GM21526 (cell line): ENCODE results near the gene TXNDC17.
"Not testable (repeated sequence)": the region's sequence is repeated elsewhere in the genome, so short reads cannot be mapped to it uniquely, and the experiment has no call there.

Source experiments
- ATAC-seq: cut with Tn5 transposase; IDR thresholded peaks from one replicate; pipeline ENCODE4 v1.9.1; 2021; ENCODE audit warnings: moderate library complexity; ENCODE audit not compliant: unreplicated experiment, low FRiP score

TXNDC17 gene

DNA sequence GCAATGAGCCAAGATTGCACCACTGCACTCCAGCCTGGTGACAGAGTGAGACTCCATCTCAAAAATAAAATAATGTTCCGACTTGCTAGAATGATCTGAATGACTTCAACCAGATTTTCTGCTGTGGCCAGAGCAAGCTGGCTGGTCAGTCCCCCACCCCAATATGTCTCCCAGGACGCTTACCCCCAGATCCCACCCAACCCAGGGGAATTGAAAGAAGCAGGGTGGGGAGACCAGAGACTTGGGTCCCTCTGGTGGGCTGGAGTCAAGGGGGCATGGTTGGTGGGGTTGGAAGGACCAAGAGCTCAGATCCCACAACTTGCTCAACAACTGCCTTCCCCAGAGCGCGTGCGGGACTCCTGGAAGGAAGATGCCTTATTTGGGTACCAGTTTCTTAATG lies 17.6 kb downstream of the TXNDC17 start:
- not testable (repeated sequence) for ATAC-seq

DNA sequence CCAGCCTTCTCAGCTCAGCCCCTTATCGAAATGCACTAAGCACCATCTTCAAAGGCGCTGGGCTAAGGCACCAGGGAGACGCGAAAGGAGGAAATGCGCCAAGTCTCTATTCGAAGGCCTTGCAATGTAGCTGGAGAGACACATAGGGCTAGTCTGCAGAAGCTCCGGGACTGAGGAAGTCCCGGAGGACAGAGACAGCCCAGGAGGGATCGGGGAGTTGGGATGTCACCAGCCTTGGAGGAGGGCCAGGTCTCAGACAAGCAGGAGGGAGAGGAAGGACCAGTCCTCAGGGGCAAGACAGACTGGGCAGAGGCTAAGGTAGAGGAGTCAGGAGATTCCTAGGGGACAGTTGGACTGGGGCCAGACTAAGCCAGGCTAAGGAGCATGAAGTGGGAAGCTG lies 19.2 kb downstream of the TXNDC17 start:
- no peak for ATAC-seq

DNA sequence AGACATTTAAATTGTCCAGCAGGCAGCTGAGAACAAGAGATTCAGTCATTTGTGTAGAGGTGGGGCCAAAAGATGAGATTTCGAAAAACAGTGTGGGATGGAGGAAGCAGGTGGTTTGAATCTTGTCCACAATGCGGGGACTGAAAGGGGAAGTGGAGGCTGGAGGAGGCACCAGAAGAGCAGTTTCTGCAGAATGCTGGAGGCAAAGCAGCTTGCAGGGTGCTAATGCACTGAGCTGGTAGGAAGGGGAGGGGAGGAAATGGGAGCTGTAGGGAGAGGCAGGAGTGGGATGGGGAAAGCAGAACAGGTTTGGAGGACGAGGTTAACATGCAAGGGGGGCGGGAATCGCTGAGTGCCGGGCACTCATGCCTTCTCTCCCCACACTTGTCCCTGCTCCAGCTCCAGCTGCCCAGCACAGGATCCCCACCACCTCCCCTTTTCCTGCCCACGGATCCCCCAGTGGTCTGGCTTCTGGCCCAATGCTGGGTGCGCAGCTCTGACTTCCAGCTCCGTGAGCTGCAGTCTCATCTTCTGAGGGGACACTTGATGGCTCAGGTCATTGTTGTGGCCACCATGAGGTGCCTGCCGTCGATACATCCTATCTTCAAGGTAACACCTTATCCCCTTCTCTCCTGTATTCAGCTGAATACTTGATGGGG lies 20.1 kb downstream of the TXNDC17 start:
- no peak for ATAC-seq

DNA sequence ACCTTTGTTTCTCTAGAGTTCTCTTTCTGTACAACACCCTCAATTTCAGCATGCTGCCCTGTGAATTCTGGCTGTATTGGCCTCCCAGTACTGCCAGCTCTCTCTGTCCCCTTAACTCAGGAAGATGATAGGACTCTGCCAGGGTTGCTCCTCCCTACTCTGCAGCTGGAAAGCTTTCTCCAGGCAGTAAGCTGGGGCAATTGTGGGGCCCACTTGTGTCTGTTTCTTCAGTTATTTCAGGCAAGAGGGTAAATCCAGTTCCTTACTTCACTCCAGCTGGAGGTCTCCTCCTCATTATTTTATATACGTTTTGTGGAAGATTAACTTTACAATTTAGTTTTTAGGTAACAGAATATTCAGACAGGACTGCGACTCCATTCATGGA lies 20.6 kb downstream of the TXNDC17 start:
- ATAC-seq: no peak

DNA sequence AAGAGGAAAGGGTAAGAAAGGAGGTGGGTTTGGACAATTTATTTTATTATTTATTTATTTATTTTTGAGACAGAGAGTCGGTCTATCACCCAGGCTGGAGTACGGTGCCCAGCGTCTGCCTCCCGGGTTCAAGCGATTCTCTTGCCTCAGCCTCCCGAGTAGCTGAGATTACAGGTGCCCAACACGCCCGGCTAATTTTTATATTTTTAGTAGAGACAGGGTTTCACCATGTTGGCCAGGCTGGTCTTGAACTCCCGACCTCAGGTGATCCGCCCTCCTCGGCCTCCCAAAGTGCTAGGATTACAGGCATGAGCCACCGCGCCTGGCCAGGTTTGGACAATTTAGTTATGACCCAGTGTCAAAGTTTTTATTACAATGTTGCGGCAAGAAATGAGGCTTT lies 22.3 kb downstream of the TXNDC17 start:
- not testable (repeated sequence) for ATAC-seq

DNA sequence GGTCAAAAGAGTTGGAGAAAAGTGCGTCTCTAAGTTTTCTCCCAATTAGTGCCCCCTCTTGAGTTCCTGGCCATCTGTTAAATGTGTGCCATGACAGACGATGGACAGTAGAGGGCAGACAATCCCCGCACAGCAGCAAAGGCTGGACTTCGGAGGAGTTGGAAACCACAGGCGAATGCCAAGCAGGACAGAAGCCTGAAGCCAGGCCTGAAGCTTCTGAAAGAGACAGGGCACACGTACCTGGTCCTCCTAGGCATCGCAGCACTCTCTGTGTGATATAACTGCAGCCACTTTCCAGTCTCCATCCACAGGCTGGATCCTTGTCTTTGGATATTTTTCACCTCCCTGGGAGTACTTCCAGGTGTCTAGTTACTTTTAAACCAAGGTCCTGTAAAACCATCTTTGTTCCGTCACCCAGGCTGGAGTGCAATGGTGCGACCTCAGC lies 25.2 kb downstream of the TXNDC17 start:
- no peak for ATAC-seq

DNA sequence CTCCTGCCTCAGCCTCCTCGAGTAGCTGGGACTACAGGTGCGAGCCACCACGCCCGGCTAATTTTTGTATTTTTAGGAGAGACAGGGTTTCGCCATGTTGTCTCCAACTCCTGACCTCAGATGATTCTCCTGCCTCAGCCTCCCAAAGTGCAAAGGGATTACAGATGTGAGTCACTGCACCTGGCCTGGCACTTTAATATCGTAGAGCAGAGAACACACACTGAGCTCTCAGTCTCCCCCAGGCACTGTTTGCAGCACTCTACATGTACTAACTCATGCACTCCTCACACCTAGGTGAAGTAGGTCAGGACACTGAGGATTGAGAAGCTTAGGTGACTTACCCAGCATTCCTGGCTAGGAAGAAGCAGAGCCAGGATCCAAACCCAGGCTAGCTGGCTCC lies 25.7 kb downstream of the TXNDC17 start:
- ATAC-seq: no peak

DNA sequence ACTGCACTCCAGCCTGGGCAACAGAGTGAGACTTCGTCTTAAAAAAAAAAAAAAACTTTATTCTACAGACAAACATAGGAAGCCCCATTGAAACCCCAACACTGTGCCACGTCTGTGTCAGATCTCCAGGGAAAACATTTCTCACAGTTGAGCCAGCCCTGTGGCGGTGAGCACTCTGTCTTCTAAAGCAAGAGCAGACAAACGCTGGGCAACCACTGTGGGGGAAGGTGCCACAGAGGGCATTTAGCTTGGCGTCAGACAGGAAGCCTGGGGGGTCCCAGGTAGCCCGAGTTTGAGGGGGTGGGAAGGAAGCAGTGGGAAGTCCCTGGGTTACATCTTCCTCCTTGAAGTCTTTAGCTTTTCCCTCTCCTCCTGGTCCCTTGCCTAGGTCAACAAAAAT lies 26.7 kb downstream of the TXNDC17 start:
- no peak for ATAC-seq

DNA sequence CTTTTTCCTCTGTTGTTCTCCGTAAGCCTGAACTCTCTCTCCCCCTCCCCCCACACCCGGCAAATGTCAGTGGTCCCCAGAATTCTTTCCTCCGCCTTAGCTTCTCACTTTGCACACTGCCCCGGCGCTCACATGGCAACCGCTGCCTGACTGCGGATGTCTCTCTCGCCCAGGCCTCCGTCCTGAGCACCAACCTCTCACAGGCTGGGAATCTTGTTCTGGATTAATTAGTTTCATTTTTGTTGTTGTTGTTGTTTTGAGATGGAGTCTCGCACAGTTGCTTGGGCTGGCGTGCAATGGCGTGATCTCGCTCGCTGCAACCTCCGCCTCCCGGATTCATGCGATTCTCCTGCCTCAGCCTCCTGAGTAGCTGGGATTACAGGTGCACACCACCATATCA lies 27.4 kb downstream of the TXNDC17 start:
- ATAC-seq: no peak

DNA sequence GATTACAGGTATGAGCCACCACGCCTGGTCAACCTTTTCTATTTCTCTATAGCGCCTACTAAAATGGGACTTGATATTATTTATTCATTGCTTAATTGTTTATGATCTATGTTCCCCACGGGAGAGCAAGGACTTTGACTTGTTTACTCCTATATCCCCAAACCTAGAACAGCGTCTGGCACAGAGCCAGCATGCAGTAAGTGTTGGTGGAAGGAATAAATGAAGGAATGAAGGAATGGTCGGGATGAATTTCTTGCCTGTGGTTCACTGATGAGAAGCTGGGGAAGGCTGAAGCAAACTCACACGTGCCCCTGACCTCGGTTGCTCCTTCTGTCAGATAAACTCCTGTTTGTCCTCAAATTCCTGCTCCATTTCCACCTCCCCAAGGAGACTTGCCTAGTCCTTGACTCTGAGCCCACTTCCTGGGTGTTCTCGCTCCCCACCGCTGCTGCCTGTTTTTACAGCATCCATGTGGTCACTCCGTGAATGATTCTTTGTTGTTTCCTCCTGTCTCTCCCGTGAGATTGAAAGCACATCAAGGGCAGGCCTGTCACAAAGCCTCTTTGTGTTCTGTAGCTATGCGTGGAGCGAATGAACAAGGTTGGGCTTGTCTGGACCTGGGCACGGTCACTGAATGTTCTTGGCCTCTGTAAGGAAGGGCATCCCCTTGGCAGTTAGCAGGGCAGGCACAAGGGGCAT lies 28.0 kb downstream of the TXNDC17 start:
- no peak for ATAC-seq

DNA sequence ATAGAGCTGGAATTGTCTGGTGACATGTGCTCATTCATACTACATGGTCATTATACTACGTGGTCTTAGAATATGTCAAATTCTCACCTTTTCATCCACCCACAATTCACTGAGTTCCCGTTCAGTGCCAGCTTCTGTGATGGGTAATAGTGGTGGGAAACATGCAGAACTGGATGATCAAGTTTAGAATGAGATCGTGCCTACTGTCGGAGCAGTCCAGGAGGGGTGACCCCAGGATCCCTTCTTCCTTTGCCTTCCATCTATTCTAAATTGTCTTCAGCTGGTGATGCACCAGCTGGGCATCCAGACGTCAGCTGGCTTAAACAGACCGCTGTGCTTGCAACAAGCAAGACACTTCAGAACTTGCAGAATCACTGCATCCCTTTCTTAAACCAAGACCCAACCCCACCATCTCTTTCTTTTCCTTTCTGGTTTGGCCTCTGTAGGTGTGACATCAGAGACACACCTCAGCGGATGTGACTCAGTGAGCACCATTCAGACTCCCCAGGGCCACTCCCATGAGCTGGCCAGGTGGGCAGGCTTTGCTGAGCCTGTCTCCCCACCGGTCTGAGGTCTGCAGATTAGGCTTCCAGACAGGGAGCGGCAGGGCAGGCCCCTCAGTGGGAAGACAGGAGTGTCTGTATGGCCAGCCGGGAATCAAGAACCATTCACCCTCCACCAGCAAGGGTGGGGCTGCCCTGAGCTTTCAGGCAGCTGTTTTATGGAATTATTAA lies 28.8 kb downstream of the TXNDC17 start:
- no peak for ATAC-seq

DNA sequence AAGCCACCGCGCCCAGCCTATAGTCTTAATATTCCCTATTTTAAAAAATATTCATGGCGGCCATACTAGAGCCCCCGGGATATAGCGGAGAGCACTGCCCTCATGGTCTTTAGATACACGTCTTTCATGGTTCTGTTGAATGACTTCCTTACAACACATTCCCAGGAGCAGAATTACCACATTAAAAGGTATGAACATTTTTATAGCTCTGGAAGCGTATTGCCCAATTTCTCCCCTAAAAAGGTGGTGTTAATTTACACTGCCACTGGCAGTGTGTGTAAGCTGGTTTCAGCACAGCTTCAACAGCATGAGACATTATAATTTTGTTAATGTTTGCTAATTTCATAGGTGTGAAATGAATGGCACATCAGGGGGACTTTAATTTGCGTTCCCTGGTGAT lies 29.7 kb downstream of the TXNDC17 start:
- ATAC-seq: no peak

DNA sequence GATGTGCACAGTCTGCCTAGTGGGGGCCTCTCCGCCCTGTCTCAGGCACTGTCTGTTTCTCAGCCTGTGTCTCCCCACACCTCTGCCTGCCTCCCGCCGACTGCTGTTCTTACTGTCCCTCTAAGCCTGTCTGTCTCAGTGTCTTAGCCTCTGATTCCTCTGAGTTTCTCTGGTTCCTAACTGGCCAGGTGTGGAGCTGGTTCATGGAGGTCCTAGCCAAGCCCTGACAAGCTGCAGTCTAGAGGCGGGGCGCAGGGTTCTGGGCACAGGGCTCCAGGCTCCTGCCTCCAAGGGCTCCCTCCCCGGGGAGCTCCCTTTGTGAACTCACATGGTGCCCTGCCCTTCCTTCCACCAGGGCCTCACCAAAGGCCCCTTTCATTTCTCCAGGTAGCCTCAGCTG lies 30.1 kb downstream of the TXNDC17 start:
- ATAC-seq: no peak

DNA sequence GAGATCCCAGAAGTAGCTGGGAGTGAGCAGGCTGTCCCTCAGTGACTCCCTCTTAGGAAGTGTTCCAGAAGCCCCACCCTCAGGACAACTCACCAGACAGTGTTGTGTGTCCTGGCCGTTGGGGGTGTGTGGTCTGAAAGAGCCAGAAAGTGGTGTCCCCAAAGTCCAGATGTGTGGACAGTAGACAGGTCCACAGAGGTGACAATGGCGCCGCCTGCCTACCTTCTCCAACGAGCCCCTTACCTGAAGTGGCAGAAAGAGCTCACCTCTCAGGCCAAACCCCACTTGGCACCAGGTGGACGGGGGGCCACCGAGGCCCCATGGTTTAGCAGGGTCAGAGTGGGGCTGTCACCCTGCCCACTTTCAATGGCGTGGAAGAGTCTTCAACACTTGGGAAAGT lies 30.6 kb downstream of the TXNDC17 start:
- no peak for ATAC-seq

DNA sequence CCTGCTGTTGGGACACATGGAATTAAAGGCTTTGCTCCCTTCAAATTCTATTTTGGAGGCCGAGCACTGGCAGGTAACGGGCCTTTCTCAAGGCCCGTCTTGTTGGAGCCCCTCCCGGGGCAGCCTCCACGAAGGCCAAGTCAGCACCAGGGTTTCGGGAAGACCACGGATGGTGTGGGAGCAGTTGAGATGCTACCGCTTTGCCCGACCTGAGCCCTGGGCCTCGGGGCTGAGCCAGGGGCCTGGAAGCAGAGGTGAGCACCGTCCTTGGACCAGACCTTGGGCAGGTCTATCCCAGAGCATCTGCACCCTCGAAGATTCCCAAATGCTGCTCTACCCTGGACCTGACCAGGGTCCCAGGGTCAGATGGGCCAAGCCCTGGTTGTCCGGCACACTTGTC lies 33.7 kb downstream of the TXNDC17 start:
- ATAC-seq: no peak

DNA sequence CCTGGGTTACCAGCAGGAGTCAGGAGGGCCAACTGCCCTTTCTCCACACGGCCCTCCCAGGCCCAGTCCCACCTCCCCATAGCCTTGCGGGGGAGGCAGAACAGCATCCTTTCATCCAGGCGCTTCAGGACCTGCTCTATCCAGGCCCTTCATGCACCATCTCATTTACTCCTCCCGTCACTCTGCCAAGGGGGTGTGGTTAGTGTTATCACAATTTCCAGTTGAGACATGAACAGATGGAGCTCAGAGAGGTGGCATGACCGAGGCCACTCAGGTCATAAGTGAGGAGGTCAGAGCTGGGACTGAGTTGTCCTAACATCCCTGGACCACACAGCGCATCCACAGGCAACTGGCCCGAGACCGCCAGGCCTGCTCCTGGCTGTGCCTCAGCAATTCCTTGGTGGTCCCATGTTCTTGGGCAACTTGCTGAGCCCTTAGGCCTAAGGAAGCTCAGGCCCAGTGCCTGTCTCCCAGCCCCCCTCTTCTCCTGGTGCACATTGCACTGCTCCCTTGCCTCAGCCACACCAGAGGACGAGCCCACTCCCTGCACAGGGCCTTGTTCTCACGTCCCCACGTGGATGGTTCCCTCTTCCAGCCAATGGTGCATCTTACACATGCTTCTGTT lies 34.5 kb downstream of the TXNDC17 start:
- ATAC-seq: no peak

DNA sequence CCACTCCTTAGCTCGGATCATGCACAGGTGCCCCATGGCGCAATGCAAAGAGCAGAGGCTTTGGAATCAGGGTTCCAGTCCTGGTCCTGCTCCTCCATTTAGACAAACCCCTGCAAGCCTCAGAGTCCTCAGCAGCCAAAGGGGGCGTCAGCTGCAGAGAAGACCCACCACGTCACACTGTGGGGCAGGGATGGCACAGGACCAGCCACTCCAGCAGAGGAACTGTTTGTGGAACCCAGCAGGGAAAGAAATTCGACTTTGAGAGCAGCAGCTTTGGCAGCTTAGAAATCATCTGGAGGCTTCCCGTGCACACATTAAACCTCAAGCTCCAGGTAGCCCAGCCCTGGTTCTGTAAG lies 35.9 kb downstream of the TXNDC17 start:
- no peak for ATAC-seq

DNA sequence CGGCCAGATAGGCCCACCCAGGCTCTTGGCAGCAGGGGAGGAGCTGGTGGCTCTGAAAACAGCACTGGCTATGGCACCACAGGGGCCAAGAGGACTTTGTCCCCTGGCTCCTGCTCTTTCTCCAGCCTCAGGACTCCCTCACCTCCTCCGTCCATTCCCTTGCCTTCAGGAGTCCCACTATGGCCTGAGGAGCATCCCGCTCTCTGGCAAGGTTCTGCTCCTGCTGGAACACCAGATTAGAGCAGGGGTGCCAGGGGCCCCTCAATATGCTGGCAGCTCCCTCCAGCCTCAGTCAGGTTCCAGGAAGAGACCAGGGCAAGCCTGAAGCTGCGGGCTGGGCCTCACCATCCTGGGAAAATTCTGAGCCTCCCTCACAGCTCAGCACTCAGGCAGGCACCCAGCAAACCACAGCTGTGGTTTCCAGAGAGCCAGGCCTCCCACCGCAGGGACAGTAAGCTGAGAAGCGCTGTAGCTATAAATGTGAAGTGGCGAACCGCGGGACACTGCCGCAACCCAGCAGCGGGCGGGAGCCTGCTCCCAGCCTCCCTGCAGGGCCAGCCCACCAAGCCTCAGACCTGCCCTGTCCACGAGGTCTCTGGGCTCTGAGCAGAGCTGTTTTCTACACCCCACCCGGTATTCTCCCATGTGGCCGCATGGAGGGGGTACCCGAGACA lies 36.4 kb downstream of the TXNDC17 start:
- no peak for ATAC-seq

DNA sequence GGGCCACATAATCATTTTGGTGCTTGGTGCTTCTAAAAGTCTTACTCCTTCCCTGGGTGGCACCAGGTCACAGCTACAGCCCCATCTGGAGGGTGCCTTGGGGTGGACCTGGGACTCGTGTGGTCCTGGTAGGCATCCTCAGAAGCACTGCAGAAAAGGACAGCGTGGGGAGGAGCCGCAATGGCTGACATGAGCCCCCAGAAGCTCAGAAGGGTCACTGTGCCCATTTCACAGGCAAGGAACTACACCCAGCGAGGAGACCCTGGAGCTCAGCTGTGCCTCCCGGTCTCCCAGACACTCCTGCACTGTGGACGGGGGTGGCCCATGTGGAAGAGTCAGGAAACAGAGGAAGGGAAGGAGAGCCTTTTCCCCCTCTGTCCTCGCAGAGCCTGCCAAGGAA lies 37.1 kb downstream of the TXNDC17 start:
- no peak for ATAC-seq

DNA sequence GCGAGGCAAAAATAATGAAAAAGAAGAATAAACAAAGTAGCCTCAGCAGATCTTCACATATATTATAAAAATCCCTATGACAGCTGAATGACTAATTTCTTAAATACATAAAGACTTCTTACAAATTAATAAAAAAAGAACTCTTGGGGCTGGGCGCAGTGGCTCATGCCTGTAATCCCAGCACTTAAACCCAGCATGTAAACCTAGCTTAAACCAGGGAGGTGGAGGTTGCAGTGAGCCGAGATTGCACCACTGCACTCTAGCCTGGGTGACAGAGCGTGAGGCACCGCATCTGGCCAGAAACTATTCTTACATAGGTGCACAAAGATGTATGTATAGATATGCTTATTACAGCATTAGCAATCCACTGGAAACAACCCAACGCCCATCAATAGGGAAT lies 38.4 kb downstream of the TXNDC17 start:
- ATAC-seq: no peak

DNA sequence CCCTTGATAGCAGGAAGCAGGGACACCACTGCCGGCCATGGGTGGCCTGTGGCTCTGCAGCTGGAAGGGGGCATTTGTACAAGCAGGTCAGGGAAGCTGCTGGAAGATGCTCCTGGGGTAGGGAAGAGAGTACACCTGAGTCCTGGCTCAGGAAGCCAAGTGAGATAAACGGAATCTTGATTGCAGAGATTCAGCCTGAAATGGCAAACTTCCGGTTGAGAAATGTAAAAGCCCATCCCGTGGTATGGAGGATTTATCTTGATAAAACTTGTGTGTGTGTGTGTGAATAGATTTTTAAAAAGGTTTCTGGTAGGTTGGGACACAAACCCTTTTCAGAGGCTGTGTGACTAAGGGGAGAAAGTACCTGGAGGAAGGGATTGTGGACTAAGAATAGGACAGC lies 40.3 kb downstream of the TXNDC17 start:
- ATAC-seq: no peak
